Measurements from ENCODE around the gene PALS1. TPM values are rescaled to one million over a fixed set of nuclear protein-coding genes. Genes with fewer than 3 reads are reported as not detected.

The PALS1 gene
- total RNA-seq: 10 to 100 TPM; 16.9 to 20.1 TPM

DNA sequence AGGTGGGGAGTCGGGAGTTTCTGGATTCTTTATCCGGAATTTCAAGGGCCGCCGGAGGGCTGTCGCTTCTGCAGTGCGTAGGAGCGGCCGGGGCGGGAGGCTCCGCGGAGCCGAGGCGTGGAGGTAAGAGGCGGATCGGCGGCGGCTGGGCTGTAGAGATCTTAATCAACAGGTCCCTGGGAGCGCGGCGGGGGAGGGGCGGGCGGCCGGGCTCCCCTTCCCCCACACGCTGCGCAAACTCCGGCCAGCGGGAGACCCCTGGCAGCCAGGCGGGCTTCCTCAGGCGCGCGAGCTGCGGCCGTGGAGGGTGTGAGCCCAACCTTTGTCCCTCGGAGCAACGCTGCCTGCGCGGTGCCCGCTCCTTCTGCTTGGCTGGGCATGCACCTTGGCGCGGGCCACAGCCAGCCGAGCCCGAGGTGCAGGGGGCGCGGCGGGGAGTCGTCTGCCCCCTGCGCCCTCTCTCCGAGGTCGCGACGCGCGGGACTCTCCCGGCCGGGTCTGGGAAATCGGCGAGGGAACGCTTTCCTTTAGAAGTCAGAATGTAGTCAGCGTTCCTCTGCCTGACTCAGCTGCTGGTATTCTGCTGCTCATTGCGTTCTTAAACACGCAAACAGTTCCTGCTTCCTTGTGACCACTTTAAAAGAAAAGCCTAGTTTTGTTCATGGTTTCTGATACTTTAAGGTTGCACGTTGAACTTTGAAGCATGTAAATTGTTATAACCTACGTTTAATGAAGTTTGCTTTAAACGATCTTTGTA, at the start of gene PALS1:
TSS of gene PALS1 (plus strand) at position 25 of the 757 bp plus-strand sequence. CDS start 37,736 bp downstream, outside the sequence.
- peaks cover 12 to 31% of the 10 kb centered on the region in 2 donors for H3K4me1 ChIP-seq (ENCODE audit: control insufficient read depth in 1 of 2, low read depth in 2 of 2)
- ATAC-seq (ENCODE audit: insufficient number of reproducible peaks, low FRiP score, low read depth): peak; percentile 39

DNA sequence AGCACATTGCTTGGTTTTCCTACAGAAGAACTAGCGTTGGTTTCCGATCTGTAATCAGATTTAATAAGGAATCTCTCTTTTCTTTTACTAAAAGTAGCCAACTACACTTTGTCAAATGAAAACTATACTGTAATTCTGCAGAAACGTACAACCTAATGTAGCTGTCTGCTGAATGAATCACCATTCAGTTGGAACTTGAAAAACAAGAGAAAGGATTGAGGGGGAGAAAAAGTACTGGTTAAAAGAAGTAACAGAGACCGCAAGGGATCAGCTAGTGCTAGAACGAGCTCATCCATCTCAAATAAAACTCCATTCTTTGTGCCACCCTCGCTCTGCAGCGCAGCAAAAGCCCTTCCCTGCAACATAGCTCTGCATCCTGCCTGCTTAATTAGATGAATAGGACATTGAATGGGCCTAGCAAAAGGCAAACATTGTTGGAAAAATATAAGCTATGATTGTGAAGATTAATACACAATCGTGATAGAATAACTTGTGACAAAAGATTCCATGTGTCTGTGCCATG, 49.4 kb upstream of the PALS1 start:
- TF ChIP-seq, protein P1, sequence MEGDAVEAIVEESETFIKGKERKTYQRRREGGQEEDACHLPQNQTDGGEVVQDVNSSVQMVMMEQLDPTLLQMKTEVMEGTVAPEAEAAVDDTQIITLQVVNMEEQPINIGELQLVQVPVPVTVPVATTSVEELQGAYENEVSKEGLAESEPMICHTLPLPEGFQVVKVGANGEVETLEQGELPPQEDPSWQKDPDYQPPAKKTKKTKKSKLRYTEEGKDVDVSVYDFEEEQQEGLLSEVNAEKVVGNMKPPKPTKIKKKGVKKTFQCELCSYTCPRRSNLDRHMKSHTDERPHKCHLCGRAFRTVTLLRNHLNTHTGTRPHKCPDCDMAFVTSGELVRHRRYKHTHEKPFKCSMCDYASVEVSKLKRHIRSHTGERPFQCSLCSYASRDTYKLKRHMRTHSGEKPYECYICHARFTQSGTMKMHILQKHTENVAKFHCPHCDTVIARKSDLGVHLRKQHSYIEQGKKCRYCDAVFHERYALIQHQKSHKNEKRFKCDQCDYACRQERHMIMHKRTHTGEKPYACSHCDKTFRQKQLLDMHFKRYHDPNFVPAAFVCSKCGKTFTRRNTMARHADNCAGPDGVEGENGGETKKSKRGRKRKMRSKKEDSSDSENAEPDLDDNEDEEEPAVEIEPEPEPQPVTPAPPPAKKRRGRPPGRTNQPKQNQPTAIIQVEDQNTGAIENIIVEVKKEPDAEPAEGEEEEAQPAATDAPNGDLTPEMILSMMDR (IDR thresholded peaks at IDR 0.05): no peak
- Histone ChIP-seq H3K4me3 (no peak overlapping the region), H3K27me3 (replicated peaks; ENCODE audit: insufficient read depth) (no peaks in the 10 kb centered on the region), H3K4me1 (ENCODE audit: control insufficient read depth in 1 of 2, low read depth in 2 of 2) (peaks cover 0 to 5% of the 10 kb centered on the region in 2 donors), H3K27ac (no peak overlapping the region), H3K9me3 (no peaks in the 10 kb centered on the region), H3K36me3 (no peaks in the 10 kb centered on the region)
- DNase-seq (ENCODE audit: low spot score) (no peak), ATAC-seq (ENCODE audit: insufficient number of reproducible peaks, low FRiP score, low read depth) (no peak)

More for the DNA sequence above, at the start of gene PALS1:
- Histone ChIP-seq H3K36me3 (no peaks in the 10 kb centered on the region), H3K27me3 (replicated peaks; ENCODE audit: insufficient read depth) (no peaks in the 10 kb centered on the region), H3K9me3 (no peaks in the 10 kb centered on the region), H3K27ac (peak within 1 kb of the TSS; percentile 93 to 99), H3K4me3 (peak within 1 kb of the TSS; percentile 96)
- TF ChIP-seq, protein P1 (IDR thresholded peaks at IDR 0.05): no peak
- no peak for DNase-seq (ENCODE audit: low spot score)

DNA sequence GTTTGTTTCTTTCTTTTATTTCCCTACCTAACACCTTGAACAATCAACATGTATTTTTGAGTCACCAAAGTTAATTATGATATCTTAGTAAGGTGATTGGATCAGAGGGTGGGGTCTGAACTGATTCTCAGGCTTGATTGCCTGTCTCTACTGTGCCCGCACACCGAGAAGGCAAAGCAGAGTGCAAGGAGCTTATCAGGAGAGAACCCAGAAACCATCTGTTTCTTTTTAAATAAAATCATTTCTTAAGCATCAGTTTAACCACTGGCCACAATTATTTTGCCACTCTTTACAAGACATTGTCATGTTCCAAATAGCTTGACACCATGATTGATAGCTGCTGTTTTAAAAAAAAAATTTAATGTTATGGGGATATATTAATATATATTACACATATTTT, 48.9 kb upstream of the PALS1 start:
- H3K27ac ChIP-seq: no peak overlapping the region
- DNase-seq (ENCODE audit: low spot score): no peak
- no peaks in the 10 kb centered on the region for H3K36me3 ChIP-seq
- H3K4me1 ChIP-seq (ENCODE audit: control insufficient read depth in 1 of 2, low read depth in 2 of 2): peaks cover 0 to 2% of the 10 kb centered on the region in 2 donors
- no peak overlapping the region for H3K4me3 ChIP-seq
- TF ChIP-seq, protein P1 (IDR thresholded peaks at IDR 0.05): no peak
- H3K9me3 ChIP-seq: no peaks in the 10 kb centered on the region
- no peaks in the 10 kb centered on the region for H3K27me3 ChIP-seq (replicated peaks; ENCODE audit: insufficient read depth)
- no peak for ATAC-seq (ENCODE audit: insufficient number of reproducible peaks, low FRiP score, low read depth)

DNA sequence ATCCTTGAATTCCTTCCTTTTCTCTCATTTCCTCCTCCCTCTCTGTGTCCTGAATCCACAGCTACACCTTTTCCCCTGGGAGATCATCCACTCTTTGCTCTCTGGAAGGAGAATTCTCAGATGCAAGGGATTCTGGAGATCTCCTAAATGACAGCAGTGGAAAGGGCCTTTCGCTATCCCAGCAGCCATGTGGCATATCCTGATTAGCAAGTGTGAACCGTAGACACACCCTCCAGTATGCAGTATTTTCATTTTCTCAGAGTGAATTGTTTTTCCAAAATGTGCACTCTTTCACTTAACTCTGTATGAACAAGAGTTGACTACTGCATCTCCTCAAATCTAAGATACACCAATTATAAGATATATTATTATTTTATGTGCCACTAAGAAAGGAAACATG, 46.0 kb upstream of the PALS1 start:
- H3K4me1 ChIP-seq (ENCODE audit: control insufficient read depth in 1 of 2, low read depth in 2 of 2): no peaks in the 10 kb centered on the region
- H3K9me3 ChIP-seq: no peaks in the 10 kb centered on the region
- DNase-seq (ENCODE audit: low spot score): no peak
- H3K27ac ChIP-seq: no peak overlapping the region
- H3K36me3 ChIP-seq: no peaks in the 10 kb centered on the region
- H3K27me3 ChIP-seq (replicated peaks; ENCODE audit: insufficient read depth): no peaks in the 10 kb centered on the region
- H3K4me3 ChIP-seq: no peak overlapping the region
- ATAC-seq (ENCODE audit: insufficient number of reproducible peaks, low FRiP score, low read depth): no peak
- TF ChIP-seq, protein P1 (IDR thresholded peaks at IDR 0.05): no peak

DNA sequence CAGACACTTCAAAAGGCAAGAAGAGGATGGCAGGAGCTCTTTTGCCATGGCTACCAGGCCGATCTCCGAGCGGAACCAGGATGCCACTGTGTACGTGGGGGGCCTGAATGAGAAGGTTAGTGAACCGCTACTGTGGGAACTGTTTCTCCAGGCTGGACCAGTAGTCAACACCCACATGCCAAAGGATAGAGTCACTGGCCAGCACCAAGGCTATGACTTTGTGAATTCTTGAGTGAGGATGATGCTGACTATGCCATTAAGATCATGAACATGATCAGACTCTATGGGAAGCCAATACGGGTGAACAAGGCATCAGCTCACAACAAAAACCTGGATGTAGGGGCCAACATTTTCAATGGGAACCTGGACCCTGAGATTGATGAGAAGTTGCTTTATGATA, 42.2 kb upstream of the PALS1 start:
- ATAC-seq (ENCODE audit: insufficient number of reproducible peaks, low FRiP score, low read depth) (no peak), DNase-seq (ENCODE audit: low spot score) (no peak)
- H3K4me3 ChIP-seq: no peak overlapping the region
- H3K9me3 ChIP-seq: no peaks in the 10 kb centered on the region
- TF ChIP-seq, protein P1 (IDR thresholded peaks at IDR 0.05): no peak
- H3K27ac ChIP-seq: no peak overlapping the region
- H3K27me3 ChIP-seq (replicated peaks; ENCODE audit: insufficient read depth): no peaks in the 10 kb centered on the region
- H3K4me1 ChIP-seq (ENCODE audit: control insufficient read depth in 1 of 2, low read depth in 2 of 2): no peaks in the 10 kb centered on the region
- H3K36me3 ChIP-seq: no peaks in the 10 kb centered on the region

All from thoracic aorta (tissue), 2 donors.